Stimulated activated naive CD8-positive, alpha-beta T cell treated with anti-CD3 and anti-CD28 coated beads, Interleukin-15, Interleukin-2, amounts not matched to agents 100 ng/mL and 50 ng/mL, for 24 hours (primary cell): ENCODE data around the gene FHIT.

Experiments
- H3K27ac Mint-ChIP-seq: one replicate; pipeline ENCODE4 v1.8.0; 2021; ENCODE audit warnings: mild to moderate bottlenecking, mixed read lengths
- H3K27me3 Mint-ChIP-seq: one replicate; pipeline ENCODE4 v1.8.0; 2021; ENCODE audit warnings: mixed read lengths
- H3K36me3 Mint-ChIP-seq: one replicate; pipeline ENCODE4 v1.8.0; 2021; ENCODE audit warnings: low read depth, mixed read lengths
- H3K4me1 Mint-ChIP-seq: one replicate; pipeline ENCODE4 v1.8.0; 2021; ENCODE audit warnings: low read depth, mixed read lengths
- H3K4me3 Mint-ChIP-seq: one replicate; pipeline ENCODE4 v1.8.0; 2021; ENCODE audit warnings: mild to moderate bottlenecking, mixed read lengths
- H3K9me3 Mint-ChIP-seq: one replicate; pipeline ENCODE4 v1.8.0; 2021; ENCODE audit warnings: mixed read lengths

Gene FHIT

DNA sequence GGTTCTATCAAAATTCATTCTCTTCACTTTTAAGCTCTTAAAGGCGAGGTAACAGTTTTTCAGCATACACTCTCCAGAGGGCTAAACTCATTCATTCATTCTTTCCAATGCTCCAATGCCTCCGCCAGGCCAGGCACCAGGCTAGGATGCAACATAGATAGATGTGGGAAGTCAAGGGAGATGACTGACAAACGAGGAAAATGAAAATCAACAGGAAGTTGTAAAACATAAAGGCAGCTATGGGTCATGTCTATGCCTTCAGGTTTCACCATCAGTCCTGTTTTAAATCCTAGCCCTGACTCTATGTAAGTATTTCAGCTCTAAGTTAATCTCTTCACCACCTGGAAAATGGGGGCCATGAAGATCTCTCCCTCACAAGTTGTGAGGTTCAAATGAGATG is 797.9 kb downstream of the FHIT start:
- Mint-ChIP-seq H3K36me3 (no peaks in the 10 kb centered on the region), H3K4me3 (no peak overlapping the region), H3K27me3 (no peaks in the 10 kb centered on the region), H3K27ac (no peak overlapping the region), H3K9me3 (no peaks in the 10 kb centered on the region), H3K4me1 (peaks cover 7% of the 10 kb centered on the region)

DNA sequence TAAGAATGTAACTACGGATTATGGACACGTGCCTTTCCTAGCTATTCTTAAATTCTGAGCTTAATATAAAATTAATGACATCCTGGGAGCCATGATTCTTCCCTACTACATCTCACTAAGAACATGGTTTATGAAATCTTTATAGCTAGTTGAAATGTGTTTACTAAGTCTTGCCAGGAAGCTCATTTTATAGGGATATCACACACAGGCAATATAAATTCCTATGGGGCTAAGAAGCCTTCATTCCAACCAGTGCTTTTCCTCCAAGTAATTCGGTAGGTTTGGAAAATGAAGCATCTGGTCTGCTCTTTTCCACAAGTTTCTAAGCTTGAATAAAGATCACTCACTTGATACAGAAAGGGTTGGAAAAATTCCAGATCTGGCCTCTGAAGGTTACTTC is 802.6 kb downstream of the FHIT start:
- Mint-ChIP-seq H3K4me3 (no peak overlapping the region), H3K4me1 (no peaks in the 10 kb centered on the region), H3K27me3 (no peaks in the 10 kb centered on the region), H3K27ac (no peak overlapping the region), H3K9me3 (no peaks in the 10 kb centered on the region), H3K36me3 (no peaks in the 10 kb centered on the region)

DNA sequence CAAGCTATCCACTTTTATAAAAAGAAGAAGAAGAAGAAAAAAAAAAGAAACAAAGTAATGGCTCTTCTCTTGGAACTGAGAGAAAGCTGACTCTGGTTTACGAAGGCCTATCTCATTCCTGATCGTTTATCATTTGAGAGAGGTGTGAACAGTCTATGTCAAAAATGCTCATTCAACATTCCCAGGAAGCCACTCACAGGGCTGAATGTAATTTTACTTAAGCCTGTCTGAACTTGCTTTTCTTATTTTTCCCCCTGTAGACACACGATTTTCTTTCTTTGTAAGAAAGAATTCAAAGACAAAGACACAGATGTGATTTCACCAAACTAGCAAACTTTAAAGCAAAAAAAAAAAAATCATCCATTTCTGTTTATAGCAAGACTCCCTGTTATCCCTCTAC is 805.8 kb downstream of the FHIT start:
- no peaks in the 10 kb centered on the region for H3K27me3 Mint-ChIP-seq
- no peaks in the 10 kb centered on the region for H3K36me3 Mint-ChIP-seq
- no peaks in the 10 kb centered on the region for H3K9me3 Mint-ChIP-seq
- no peaks in the 10 kb centered on the region for H3K4me1 Mint-ChIP-seq
- H3K4me3 Mint-ChIP-seq = no peak overlapping the region
- no peak overlapping the region for H3K27ac Mint-ChIP-seq

DNA sequence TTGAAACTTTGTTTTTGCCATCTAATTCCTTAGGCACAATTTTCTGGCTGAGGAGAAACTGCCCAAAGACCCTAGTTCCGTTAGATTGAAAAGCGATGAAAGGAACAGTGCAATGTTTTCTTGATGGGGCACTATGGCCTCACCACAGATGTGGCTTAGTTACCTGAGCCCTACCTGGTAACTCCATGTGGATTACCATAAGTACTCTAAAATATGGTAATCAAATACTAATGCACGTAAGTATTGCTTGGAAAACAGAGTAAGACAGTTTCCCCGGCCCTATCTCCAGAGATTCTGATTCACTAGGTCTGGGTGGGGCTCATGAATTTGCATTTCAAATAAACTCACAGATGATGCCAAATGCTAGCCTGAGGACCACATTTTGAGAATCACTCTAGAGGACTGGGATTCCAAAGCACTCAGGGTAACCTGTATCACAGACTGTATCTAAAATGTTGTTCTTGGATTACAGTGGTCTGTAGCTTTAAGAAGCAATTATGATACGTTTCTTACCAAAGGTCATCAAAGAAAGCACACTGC is 806.3 kb downstream of the FHIT start:
- Mint-ChIP-seq H3K4me1 (no peaks in the 10 kb centered on the region), H3K9me3 (no peaks in the 10 kb centered on the region), H3K36me3 (no peaks in the 10 kb centered on the region), H3K4me3 (no peak overlapping the region), H3K27ac (no peak overlapping the region), H3K27me3 (no peaks in the 10 kb centered on the region)

DNA sequence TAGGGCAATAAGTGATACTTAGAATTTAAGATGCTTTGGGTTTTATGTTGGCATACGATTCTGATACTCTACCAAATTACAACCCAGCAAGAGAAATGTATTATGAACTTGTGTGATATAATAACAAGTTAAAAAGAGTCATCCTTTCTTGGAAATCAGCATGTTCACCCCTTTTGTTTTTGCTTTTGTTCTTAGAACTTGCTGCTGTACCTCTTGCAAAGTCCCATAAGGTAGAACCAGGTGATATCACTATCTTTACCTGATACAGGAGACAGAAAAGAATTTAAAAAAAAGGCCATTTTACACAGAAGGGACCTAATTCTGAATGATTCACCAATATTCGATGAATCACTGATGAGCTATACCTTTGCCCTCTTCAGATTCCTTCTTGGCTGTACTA is 810.4 kb downstream of the FHIT start:
- no peaks in the 10 kb centered on the region for H3K27me3 Mint-ChIP-seq
- no peaks in the 10 kb centered on the region for H3K9me3 Mint-ChIP-seq
- no peak overlapping the region for H3K27ac Mint-ChIP-seq
- no peak overlapping the region for H3K4me3 Mint-ChIP-seq
- H3K36me3 Mint-ChIP-seq = no peaks in the 10 kb centered on the region
- no peaks in the 10 kb centered on the region for H3K4me1 Mint-ChIP-seq

DNA sequence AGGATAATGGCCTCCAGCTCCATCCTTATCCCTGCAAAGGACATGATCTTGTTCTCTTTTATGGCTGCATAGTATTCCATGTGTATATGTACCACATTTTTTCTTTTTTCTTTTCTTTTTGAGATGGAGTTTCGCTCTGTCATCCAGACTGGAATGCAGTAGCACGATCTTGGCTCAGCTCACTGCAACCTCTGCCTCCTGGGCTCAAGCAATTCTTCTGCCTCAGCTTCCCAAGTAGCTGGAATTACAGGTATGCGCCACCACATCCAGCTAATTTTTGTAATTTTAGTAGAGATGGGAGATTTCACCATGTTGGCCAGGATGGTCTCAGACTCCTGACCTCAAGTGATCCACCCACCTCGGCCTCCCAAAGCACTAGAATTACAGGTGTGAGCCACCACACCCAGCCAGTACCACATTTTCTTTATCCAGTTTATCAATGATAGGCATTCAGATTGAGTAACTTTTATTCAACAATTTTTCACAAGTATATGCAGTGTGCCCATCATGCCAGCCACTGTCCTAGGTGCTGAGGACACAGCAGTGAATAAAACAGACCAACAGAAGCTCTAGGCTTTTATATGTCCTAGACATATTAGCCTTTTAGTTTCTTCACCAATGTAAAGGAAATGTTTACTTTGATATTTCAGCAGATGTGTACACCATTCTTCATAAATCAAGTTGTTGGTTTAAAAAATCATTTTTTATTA is 815.2 kb downstream of the FHIT start:
- Mint-ChIP-seq H3K27ac (no peak overlapping the region), H3K4me1 (no peaks in the 10 kb centered on the region), H3K27me3 (no peaks in the 10 kb centered on the region), H3K36me3 (no peaks in the 10 kb centered on the region), H3K9me3 (no peaks in the 10 kb centered on the region), H3K4me3 (no peak overlapping the region)

DNA sequence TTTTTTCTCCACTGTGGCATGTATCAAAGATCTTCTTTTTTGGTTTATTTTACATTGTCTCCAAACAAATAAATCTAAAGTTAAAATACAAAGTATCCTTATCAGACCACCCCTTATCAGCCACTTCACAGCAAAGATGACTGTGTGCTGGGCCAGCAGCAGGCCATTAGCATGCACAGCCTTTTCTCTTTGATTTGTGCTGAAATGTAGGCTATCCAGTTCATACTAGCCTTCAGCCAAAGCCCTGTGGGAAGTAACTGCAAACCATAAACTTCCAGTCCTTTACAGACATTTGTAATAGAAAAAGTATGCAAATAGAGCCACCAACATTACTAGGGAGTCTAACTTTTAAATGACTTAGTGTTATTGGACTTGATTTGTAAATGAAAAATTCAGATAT is 816.3 kb downstream of the FHIT start:
- Mint-ChIP-seq H3K27me3 (no peaks in the 10 kb centered on the region), H3K9me3 (no peaks in the 10 kb centered on the region), H3K36me3 (no peaks in the 10 kb centered on the region), H3K27ac (no peak overlapping the region), H3K4me1 (peaks cover 7% of the 10 kb centered on the region), H3K4me3 (no peak overlapping the region)

DNA sequence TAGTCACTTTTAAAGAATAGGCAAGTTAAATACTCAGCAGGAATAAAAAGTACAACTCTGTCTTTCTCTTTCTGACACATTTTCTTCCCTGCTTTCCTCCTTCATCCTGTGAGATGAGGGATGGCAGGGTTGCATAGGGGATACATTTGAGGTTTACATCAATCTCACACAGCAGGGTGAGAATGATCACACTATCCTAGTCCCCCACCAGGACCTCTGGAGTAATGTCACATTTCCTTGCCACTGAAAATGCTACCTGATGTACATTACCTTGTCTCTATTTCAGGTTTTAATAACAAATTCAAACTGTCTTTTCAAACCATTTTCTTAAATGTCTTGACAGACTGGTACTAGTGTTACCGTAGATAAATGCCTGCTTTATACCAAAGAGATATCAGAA is 816.9 kb downstream of the FHIT start:
- H3K27ac Mint-ChIP-seq = no peak overlapping the region

DNA sequence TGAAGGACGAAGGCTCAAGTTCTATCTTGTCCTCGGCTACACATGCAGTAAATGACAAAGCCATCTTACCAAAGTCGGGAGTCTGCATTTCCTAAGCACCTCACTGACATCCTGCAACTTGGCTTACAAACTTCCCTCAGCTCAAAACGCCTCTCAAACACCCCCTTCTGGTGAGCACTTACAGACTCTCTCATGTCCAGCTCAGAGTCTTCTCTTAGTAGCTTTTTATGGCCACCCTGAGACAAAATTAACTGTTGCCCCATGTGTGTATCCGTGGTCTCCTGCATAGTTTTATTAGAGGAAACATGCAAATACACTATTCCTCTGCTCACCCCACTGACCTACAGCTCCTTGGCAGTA is 819.7 kb downstream of the FHIT start:
- Mint-ChIP-seq H3K9me3 (no peaks in the 10 kb centered on the region), H3K27me3 (no peaks in the 10 kb centered on the region)

More for the DNA sequence above, 816.9 kb downstream of the FHIT start:
- H3K27me3 Mint-ChIP-seq = no peaks in the 10 kb centered on the region
- no peak overlapping the region for H3K4me3 Mint-ChIP-seq
- no peaks in the 10 kb centered on the region for H3K9me3 Mint-ChIP-seq
- no peaks in the 10 kb centered on the region for H3K36me3 Mint-ChIP-seq
- peaks cover 13% of the 10 kb centered on the region for H3K4me1 Mint-ChIP-seq

DNA sequence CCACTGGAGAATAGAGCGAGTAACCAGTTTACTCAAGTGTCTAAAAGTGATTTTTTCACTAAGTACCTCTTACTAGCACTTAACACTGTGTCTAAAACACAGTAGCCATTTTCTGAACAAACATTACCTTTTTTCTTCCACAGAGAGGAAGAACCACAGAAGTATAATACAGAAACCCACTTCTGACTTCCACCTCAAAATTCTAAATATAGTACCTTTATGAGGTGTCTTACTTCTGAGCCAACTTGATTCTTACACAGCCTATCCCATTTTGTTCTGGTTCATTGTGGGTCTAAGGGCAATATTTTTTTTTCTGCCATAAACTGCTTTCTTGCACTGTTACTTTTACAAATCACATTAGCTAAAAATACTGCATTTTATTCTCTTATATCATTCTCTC is 821.0 kb downstream of the FHIT start:
- Mint-ChIP-seq H3K9me3 (no peaks in the 10 kb centered on the region), H3K4me1 (peaks cover 16% of the 10 kb centered on the region), H3K36me3 (no peaks in the 10 kb centered on the region), H3K4me3 (no peak overlapping the region), H3K27ac (no peak overlapping the region), H3K27me3 (no peaks in the 10 kb centered on the region)

More for the DNA sequence above, 819.7 kb downstream of the FHIT start:
- peaks cover 16% of the 10 kb centered on the region for H3K4me1 Mint-ChIP-seq
- H3K27ac Mint-ChIP-seq = no peak overlapping the region
- H3K4me3 Mint-ChIP-seq = no peak overlapping the region
- no peaks in the 10 kb centered on the region for H3K36me3 Mint-ChIP-seq

DNA sequence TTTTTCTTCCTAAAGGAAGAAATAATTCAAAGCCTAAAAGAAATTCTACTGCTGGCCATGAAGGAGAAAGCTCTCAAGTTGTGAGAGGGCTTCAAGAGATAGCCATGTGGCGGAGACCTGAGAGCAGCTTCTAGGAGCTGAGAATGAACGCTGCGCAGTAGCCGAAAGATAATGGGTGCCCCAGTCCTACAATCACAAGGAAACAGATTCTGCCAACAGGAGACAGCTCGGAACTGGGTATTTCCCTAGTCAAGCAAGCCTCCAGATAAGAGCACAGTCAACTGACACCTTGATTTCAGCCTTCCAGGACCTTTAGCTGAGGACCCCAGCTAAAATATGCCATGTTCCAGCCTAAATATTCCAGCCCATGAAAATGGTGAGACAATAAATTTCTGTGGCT is 824.1 kb downstream of the FHIT start:
- no peak overlapping the region for H3K4me3 Mint-ChIP-seq
- H3K4me1 Mint-ChIP-seq = peaks cover 16% of the 10 kb centered on the region
- H3K27ac Mint-ChIP-seq = no peak overlapping the region
- H3K27me3 Mint-ChIP-seq = no peaks in the 10 kb centered on the region
- H3K36me3 Mint-ChIP-seq = no peaks in the 10 kb centered on the region
- no peaks in the 10 kb centered on the region for H3K9me3 Mint-ChIP-seq

DNA sequence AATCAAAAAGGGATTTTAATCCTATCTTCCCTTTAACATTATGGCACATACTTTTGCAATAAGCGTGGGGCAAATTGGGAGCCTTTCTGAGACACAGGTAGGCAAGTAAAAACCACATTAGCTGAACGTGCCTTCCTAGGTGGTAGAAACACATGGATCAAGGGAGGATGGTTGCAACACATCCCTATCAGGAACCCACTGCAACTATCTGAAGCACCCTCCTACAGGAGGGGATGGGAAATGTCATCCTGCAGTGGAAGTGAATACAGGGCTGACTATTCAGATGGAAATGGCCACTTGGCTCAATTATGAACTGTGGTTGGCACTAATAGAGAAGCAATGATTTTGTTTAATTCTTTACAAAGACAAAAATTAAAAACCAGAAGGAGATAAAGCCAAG is 826.3 kb downstream of the FHIT start:
- Mint-ChIP-seq H3K27ac (no peak overlapping the region), H3K4me1 (peaks cover 9% of the 10 kb centered on the region), H3K36me3 (no peaks in the 10 kb centered on the region), H3K9me3 (no peaks in the 10 kb centered on the region), H3K4me3 (no peak overlapping the region), H3K27me3 (no peaks in the 10 kb centered on the region)

DNA sequence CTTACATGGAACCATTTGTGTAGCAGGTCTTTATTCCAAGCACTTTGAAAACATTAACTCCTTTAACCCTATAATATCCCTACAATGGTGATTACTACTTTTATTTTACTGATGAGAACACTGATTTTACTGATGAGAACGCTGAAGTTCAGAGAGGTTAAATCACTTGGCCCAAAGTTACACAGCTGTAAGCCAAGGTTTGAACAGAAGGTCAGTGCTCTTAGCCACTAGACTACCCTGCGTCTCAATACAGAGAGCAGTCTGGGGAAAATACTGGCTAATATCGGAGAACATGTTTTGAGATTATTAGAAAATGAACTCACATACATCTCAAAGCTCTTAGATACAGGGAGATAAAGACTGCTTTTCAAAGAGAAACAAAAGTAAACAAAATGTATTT is 827.2 kb downstream of the FHIT start:
- Mint-ChIP-seq H3K27ac (no peak overlapping the region), H3K36me3 (no peaks in the 10 kb centered on the region), H3K4me3 (no peak overlapping the region), H3K9me3 (no peaks in the 10 kb centered on the region), H3K27me3 (no peaks in the 10 kb centered on the region), H3K4me1 (no peaks in the 10 kb centered on the region)

DNA sequence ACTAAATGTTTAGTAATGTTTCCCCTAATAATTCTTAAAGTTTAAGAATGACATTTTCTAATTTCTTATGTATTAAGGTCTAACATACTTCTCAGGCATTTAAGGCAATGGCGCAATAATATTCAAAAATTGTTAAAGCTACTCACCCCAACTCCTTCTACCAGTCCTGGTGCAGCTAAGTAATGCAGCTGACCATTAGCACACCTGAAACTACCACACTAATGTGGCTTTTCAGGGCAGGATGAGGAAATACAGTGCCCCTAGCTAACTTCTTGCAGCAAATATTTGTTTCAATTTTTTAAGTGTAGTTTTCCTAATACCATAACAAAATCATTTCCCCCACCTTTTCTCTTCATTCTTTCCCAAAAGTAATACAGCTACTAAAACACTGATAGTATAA is 827.7 kb downstream of the FHIT start:
- Mint-ChIP-seq H3K27me3 (no peaks in the 10 kb centered on the region), H3K36me3 (no peaks in the 10 kb centered on the region), H3K27ac (no peak overlapping the region), H3K4me1 (no peaks in the 10 kb centered on the region), H3K9me3 (no peaks in the 10 kb centered on the region), H3K4me3 (no peak overlapping the region)

DNA sequence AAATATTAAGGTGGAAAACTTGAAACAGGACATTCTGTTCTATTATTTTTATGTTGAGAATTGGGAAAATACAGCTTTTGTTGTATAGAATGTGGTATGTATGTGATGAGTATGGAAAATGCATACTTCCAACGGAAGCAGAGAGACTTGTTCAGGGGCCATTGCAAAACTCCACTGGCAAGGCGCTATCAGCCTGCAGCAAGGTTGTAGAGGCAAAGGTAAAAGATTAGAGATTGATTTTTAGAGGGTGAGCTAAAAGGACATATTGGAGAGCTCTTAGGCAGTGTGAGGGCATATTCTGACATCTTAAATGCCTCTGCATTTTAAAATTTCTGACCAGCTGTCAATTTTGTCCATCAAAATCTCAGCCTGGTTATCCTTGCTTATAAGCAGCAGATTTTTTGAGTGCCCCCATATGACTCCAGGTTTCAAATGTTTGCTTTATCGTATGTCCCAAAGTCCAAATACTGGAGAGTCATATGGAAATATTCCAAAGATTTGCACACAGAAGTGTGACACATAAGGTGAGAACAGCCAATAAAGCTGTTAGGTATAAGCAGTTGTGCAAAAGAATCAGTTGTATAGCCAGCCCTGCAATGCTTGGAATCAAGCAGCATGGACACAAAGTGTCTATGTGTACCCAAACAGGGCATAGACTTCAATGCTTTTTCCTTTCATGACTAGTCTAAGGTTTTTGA is 829.4 kb downstream of the FHIT start:
- Mint-ChIP-seq H3K36me3 (no peaks in the 10 kb centered on the region), H3K27ac (no peak overlapping the region), H3K4me3 (no peak overlapping the region), H3K27me3 (no peaks in the 10 kb centered on the region), H3K9me3 (no peaks in the 10 kb centered on the region), H3K4me1 (no peaks in the 10 kb centered on the region)

DNA sequence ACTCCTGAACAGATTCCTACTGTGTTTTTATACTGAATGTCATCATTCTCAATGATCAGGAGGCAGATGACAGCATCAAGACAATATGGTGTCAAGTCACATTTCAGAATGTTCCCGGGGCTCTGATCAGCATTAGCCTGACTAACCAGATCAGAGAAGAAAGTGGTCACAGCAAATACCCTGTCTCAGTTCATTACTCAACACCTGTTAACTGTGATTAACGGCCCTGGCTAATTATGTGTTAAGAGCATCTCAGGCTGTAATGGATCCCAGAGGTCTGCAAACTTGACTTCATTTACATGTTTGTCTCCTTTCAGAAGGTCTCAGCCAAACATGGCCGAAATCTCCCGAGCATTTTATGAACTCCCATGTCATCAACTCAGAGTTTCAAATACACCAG is 833.7 kb downstream of the FHIT start:
- Mint-ChIP-seq H3K27me3 (no peaks in the 10 kb centered on the region), H3K27ac (no peak overlapping the region), H3K9me3 (peaks cover 7% of the 10 kb centered on the region), H3K4me1 (no peaks in the 10 kb centered on the region), H3K36me3 (no peaks in the 10 kb centered on the region), H3K4me3 (no peak overlapping the region)
